NCI-H446 (cell line): ENCODE results near the gene YBX1.
"Not testable (repeated sequence)": the region's sequence is repeated elsewhere in the genome, so short reads cannot be mapped to it uniquely, and the experiment has no call there.

Experiments used
- DNase-seq, 2 experiments: peaks; one replicate each; lab custom pipeline; 2025; lab: John Stamatoyannopoulos, UW

Gene YBX1

DNA sequence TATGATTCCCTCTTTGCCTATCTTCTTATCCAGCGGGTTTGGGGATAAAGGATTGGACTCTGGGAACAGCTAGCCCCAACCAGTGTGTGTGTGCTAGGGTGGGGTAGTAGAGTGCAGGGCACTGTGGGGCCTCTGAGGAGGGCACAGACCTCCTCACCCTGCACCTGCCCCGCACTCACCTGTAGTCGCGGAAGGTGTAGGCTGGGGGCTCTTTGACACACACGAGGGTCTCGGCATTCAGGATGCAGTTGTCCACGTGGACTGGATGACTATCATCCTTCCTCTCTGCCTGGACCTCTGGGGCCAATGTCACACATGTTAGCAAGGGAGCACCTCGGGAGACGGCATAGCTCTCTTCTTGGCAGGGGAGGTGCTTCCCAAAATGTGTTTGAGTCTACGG is 65.8 kb downstream of the YBX1 start:
- DNase-seq, result no peak

DNA sequence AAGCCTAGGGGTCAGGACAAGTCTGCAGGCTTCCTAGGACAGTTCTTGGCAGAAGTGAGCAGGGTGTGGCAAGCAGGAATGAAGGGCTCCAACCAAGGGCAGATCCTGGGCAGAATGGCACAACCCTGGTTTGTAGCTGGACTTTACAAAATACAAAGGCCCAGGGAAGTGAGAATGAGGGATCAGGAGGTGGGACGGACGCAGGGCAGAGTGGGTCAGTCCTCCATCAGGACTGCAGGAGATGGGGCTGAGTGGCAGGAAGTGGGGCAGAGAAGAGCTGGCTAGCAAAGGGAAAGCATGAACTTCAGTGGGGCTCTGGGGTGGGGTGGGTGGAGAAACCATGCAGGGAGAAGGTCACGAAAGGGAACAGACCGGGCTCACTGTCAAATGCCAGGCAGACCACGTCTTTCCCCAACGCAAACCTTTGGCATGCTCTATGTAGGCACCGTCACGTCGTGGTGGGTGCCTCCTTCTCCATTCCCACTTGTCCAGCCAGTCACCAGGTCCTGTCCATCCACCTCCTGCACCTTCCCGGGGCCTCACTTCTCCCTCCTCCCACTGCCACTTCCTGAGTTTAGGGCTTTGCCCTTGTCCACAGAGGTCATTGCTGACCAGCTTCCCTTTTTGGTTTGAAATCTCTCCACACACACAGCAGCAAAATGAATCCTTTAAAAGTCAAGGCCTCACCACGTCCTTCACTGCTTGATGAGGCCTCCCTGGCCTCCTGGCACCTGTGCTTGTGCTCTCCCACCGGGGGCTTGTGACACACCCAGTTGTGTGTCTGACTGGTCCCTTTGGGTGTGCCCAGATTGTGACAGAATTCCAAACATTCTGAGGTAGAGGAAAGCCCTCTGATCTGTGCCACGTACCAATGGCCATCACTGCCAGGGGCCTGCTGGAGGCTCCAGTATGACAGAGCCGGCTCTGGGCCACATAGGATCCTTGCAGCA is 66.5 kb downstream of the YBX1 start:
- DNase-seq, result no peak

DNA sequence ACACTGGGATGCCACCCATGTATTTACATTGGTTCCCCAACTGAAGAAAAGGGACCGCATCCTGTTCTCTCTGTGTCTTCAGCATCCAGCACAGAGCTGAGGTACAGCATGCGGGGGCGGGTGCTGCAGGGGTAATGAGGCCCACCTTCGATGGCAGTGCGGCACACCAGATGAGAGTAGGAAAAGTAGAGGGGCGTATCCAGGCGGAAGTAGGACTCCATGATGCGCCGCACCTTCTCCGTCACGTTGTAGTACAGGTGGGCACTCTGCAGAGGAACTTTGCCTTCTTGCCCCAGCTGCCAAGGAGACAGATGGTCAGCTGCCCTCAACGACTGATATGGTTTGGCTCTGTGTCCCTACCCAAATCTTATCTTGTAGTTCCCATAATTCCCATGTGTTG is 67.8 kb downstream of the YBX1 start:
- no peak for DNase-seq

DNA sequence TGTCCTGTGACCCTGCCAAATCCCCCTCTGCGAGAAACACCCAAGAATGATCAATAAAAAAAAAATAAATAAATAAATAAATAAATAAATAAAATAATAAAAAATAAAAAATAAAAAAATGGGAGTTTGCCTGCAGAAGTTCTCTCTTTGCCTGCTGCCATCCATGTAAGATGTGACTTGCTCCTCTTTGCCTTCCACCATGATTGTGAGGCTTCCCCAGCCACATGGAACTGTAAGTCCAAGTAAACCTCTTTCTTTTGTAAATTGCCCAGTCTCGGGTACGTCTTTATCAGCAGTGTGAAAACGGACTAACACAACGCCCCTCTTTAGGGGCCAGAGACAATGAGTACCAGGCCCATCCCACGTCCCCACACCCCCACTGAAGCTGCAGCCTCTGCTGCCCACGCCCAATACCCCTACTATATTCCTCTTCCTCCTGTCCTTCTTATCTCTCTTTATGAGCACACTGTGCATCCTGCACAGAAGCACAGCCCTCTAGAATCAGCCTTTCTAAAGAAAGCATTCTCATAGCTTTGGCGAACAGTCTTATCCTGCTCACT is 69.4 kb downstream of the YBX1 start:
- DNase-seq, result not testable (repeated sequence)

DNA sequence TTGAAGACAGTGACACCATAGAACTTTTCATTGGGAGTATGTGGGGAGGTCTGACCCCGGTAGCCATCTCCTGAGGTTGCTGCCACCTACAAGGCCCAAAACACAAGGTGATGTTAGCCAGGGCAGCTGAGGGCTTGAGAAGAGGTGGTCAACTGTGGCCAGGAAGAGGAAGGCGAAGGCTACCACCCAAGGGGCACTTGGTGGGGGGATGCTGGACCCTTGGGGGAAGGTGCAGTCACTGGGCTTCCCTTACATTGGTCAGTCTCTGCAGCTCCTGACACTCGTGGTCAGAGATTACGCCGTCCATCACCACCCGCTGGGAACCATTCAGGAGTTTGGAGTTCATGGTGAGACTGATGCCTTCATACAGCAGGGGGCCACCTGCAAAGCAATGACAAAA is 70.1 kb downstream of the YBX1 start:
- no peak for DNase-seq

DNA sequence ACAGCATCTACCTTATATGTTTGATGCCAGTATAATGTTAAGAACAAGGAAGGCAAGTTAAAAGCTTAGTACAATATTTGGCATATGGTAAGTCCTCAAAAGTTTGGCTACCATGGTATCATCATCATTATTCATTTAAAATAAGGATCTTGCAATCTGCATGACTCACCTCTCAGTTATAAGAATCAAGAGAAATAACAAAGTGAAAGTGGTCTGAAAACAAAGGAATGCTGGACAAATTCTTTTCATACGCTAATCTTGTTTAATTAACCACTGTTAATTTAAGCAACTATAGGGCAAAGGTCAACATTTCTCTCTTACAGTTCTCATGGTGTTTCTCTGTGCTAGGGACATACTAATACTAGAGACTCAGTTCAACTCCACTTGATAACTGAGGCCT is 70.9 kb downstream of the YBX1 start:
- DNase-seq, result no peak
